Activated naive CD4-positive, alpha-beta T cell treated with anti-CD3 and anti-CD28 coated beads, Interleukin-2, amount 10 ng/mL, durations not matched to agents 7 days and 5 days (primary cell): ENCODE results near the gene RNH1.

Source experiments
- CTCF ChIA-PET: fragments of 350-600 bp; sonication (Branson Sonifier 250); formaldehyde crosslinking; loops from one replicate; lab custom pipeline; 2021; ENCODE audit warnings: antibody characterized with exemption; lab: Charles Lee
- DNase-seq: peaks from one replicate; pipeline ENCODE4 v3.0.0-alpha.2; 2020
- H3K27ac Mint-ChIP-seq: one replicate; pipeline ENCODE4 v1.8.0; 2021; ENCODE audit warnings: mild to moderate bottlenecking, moderate library complexity, mixed read lengths
- H3K27me3 Mint-ChIP-seq: one replicate; pipeline ENCODE4 v1.8.0; 2021; ENCODE audit warnings: mild to moderate bottlenecking, mixed read lengths
- H3K36me3 Mint-ChIP-seq: one replicate; pipeline ENCODE4 v1.8.0; 2021; ENCODE audit warnings: mixed read lengths
- H3K4me1 Mint-ChIP-seq: one replicate; pipeline ENCODE4 v1.8.0; 2021; ENCODE audit warnings: mixed read lengths
- H3K4me3 Mint-ChIP-seq: one replicate; pipeline ENCODE4 v1.8.0; 2021; ENCODE audit warnings: mild to moderate bottlenecking, moderate library complexity, mixed read lengths
- H3K9me3 Mint-ChIP-seq: one replicate; pipeline ENCODE4 v1.8.0; 2021; ENCODE audit warnings: mixed read lengths

The RNH1 gene

GRCh38 chr11:503179-503981 is 3.7 kb downstream of the RNH1 start:
- DNase-seq, result no peak
- H3K27me3 Mint-ChIP-seq, result peaks cover 4% of the 10 kb centered on the region
- CTCF ChIA-PET, result no interaction called here
- H3K4me3 Mint-ChIP-seq, result no peak overlapping the region
- peaks cover 24% of the 10 kb centered on the region for H3K36me3 Mint-ChIP-seq
- no peaks in the 10 kb centered on the region for H3K9me3 Mint-ChIP-seq
- peaks cover 30% of the 10 kb centered on the region for H3K4me1 Mint-ChIP-seq
- no peak overlapping the region for H3K27ac Mint-ChIP-seq

- Mint-ChIP-seq H3K4me1 (peaks cover 25% of the 10 kb centered on the region), H3K27me3 (peaks cover 4% of the 10 kb centered on the region), H3K27ac (no peak overlapping the region), H3K36me3 (peaks cover 29% of the 10 kb centered on the region), H3K9me3 (no peaks in the 10 kb centered on the region), H3K4me3 (no peak overlapping the region)
- CTCF ChIA-PET, result interaction anchor here (0.6 kb wide), 1 partner anchor 53 kb away, joined by 3 read pairs; no protein-coding TSS in a partner anchor
- DNase-seq, result no peak
Observed at GRCh38 chr11:502288-503178, 4.5 kb downstream of the RNH1 start.

DNA sequence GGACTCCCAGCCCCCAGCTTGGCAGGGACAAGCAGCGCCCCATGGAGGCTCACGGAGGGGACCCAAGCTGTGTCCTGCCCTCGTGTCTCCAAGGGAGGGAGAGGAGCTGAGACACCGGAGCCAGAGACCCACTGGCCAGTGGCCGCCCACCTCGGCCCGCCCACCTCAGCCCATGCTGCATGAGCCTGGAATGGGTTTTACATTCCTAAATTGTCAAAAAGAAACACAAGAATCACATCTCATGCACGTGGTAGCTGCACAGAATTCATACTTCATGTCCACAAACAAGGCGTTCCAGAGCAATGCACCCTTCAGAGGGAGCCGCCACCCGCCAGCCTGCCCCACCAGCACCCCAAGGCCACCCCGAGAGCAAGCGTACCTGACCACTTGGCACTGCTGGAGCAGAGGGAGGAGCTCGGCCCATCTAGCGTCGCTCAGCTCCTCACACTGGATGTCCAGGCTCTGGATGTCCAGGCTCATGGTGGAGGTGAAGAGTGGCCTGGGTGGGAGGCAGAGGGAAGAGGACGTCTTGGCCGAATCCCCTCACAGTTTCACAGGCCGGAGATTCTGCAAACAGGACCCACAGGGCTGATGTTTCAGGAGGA is 5.3 kb downstream of the RNH1 start:
- H3K4me3 Mint-ChIP-seq, result no peak overlapping the region

DNA sequence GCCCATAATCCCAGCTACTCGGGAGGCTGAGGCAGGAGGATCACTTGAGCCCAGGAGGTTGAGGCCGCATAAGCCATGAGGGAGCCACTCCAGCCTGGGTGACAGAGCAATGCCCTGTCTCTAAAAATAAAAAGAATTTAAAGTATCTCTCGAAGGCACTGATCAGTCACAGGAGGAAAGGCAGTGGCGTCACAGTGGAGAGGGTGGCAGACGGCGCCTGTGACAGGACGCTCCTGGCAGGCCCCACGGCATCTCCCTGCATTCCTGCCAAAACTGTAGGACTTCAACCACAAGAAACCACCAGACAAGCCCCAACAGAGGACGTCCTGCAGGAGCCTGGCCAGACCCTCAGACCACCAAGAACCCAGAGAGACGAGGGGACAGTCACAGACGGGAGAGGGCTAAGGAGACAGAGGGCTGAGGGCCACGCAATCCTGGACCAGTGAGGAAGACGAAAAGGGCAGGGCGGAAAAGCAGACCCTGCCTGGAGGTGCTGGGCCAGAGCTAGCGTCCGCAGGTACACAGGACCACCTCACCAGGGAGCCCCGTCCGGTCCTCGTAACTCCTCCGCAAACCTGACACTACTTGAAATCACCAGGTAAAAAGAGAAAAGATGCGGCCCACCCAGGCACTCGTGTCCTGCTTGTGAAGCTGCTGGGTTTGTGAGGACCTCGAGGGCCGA is 5.9 kb downstream of the RNH1 start:
- CTCF ChIA-PET, result interaction anchor here (1.0 kb wide), 1 partner anchor 18 kb away, joined by 3 read pairs; no protein-coding TSS in a partner anchor
- Mint-ChIP-seq H3K4me3 (no peak overlapping the region), H3K4me1 (peaks cover 29% of the 10 kb centered on the region), H3K36me3 (peaks cover 34% of the 10 kb centered on the region), H3K27ac (peak overlapping the region; percentile 49), H3K9me3 (no peaks in the 10 kb centered on the region), H3K27me3 (no peaks in the 10 kb centered on the region)
- no peak for DNase-seq

More for the DNA sequence above, 5.3 kb downstream of the RNH1 start:
- no peaks in the 10 kb centered on the region for H3K9me3 Mint-ChIP-seq
- H3K4me1 Mint-ChIP-seq, result peaks cover 30% of the 10 kb centered on the region
- H3K36me3 Mint-ChIP-seq, result peaks cover 36% of the 10 kb centered on the region
- peaks cover 4% of the 10 kb centered on the region for H3K27me3 Mint-ChIP-seq
- no peak for DNase-seq
- H3K27ac Mint-ChIP-seq, result no peak overlapping the region
- CTCF ChIA-PET, result interaction anchor here (1.0 kb wide), 1 partner anchor 17 kb away, joined by 3 read pairs; no protein-coding TSS in a partner anchor

- H3K27ac Mint-ChIP-seq, result no peak overlapping the region
- peaks cover 14% of the 10 kb centered on the region for H3K4me1 Mint-ChIP-seq
- H3K36me3 Mint-ChIP-seq, result peaks cover 40% of the 10 kb centered on the region
- no peaks in the 10 kb centered on the region for H3K9me3 Mint-ChIP-seq
- CTCF ChIA-PET, result interaction anchor here (0.8 kb wide), 1 partner anchor 23 kb away, joined by 3 read pairs; no protein-coding TSS in a partner anchor
- no peaks in the 10 kb centered on the region for H3K27me3 Mint-ChIP-seq
- no peak overlapping the region for H3K4me3 Mint-ChIP-seq
- DNase-seq, result no peak
Observed at GRCh38 chr11:499201-500076, 7.6 kb downstream of the RNH1 start.

GRCh38 chr11:498297-499181 is 8.5 kb downstream of the RNH1 start:
- H3K27me3 Mint-ChIP-seq, result no peaks in the 10 kb centered on the region
- H3K27ac Mint-ChIP-seq, result no peak overlapping the region
- CTCF ChIA-PET, result interaction anchor here (1.0 kb wide), 1 partner anchor 47 kb away, joined by 3 read pairs; no protein-coding TSS in a partner anchor
- peaks cover 11% of the 10 kb centered on the region for H3K4me1 Mint-ChIP-seq
- peaks cover 40% of the 10 kb centered on the region for H3K36me3 Mint-ChIP-seq
- no peak overlapping the region for H3K4me3 Mint-ChIP-seq
- H3K9me3 Mint-ChIP-seq, result no peaks in the 10 kb centered on the region
- no peak for DNase-seq

- H3K4me3 Mint-ChIP-seq, result no peak overlapping the region
Observed at GRCh38 chr11:497565-498296, 9.3 kb downstream of the RNH1 start.

GRCh38 chr11:496834-497564 is 10.0 kb downstream of the RNH1 start:
- H3K27me3 Mint-ChIP-seq, result no peaks in the 10 kb centered on the region
- no peaks in the 10 kb centered on the region for H3K9me3 Mint-ChIP-seq
- CTCF ChIA-PET, result no interaction called here
- no peak for DNase-seq
- H3K27ac Mint-ChIP-seq, result peak overlapping the region; percentile 64
- no peak overlapping the region for H3K4me3 Mint-ChIP-seq
- H3K36me3 Mint-ChIP-seq, result peaks cover 40% of the 10 kb centered on the region
- H3K4me1 Mint-ChIP-seq, result peaks cover 8% of the 10 kb centered on the region

More at GRCh38 chr11:497565-498296, 9.3 kb downstream of the RNH1 start:
- H3K27me3 Mint-ChIP-seq, result no peaks in the 10 kb centered on the region
- peaks cover 40% of the 10 kb centered on the region for H3K36me3 Mint-ChIP-seq
- no peak overlapping the region for H3K27ac Mint-ChIP-seq
- H3K9me3 Mint-ChIP-seq, result no peaks in the 10 kb centered on the region
- peaks cover 8% of the 10 kb centered on the region for H3K4me1 Mint-ChIP-seq
- DNase-seq, result no peak
- CTCF ChIA-PET, result interaction anchor here (1.0 kb wide), 1 partner anchor 47 kb away, joined by 3 read pairs; no protein-coding TSS in a partner anchor

DNA sequence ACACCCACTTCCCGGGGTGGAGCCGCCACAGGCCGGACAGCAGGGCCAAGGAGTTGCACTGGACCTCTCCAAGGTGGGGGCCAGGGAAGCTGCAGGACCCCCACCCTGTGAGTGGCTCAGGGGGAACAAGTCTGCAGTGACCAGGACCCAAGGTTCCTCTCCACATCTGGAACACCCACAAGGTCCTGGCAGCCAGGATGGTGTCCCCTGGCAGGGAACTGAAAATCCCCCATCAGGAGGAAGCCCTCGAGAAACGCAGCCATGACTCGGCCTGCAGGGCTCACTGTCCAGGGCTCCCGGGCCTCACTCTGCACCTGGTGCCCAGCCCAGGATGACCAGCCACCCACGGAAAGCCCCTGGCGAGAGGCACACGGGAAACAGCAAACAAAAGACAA is 11.5 kb downstream of the RNH1 start:
- DNase-seq, result no peak
- no peak overlapping the region for H3K4me3 Mint-ChIP-seq
- no peak overlapping the region for H3K27ac Mint-ChIP-seq
- peaks cover 8% of the 10 kb centered on the region for H3K4me1 Mint-ChIP-seq
- CTCF ChIA-PET, result no interaction called here
- peaks cover 31% of the 10 kb centered on the region for H3K36me3 Mint-ChIP-seq
- H3K27me3 Mint-ChIP-seq, result no peaks in the 10 kb centered on the region
- H3K9me3 Mint-ChIP-seq, result no peaks in the 10 kb centered on the region

- H3K4me3 Mint-ChIP-seq, result no peak overlapping the region
- peaks cover 29% of the 10 kb centered on the region for H3K36me3 Mint-ChIP-seq
- no peaks in the 10 kb centered on the region for H3K27me3 Mint-ChIP-seq
- no peak overlapping the region for H3K27ac Mint-ChIP-seq
- CTCF ChIA-PET, result interaction anchor here (0.8 kb wide), 1 partner anchor 46 kb away, joined by 3 read pairs; no protein-coding TSS in a partner anchor
- no peaks in the 10 kb centered on the region for H3K9me3 Mint-ChIP-seq
- DNase-seq, result no peak
- H3K4me1 Mint-ChIP-seq, result peaks cover 8% of the 10 kb centered on the region
Observed at GRCh38 chr11:494761-495536, 12.1 kb downstream of the RNH1 start.
